NB4 (cell line): ENCODE data around the gene ZBTB4.

Source experiments
- DNase-seq: peaks from one replicate; pipeline ENCODE4 v3.0.0; 2010; ENCODE audit warnings: low read depth
- H3K4me3 ChIP-seq: one replicate; pipeline ENCODE4 v1.5.1; 2011; ENCODE audit warnings: mild to moderate bottlenecking, low read depth, low read length, moderate library complexity
- CTCF ChIP-seq: IDR thresholded peaks from one replicate; pipeline ENCODE4 v1.5.1; 2012; ENCODE audit warnings: low read depth, low read length
- MYC ChIP-seq: IDR thresholded peaks from 2 replicates; pipeline ENCODE4 v1.6.1; 2011; ENCODE audit warnings: low read depth, low read length
- POLR2A ChIP-seq: IDR thresholded peaks from 2 replicates; pipeline ENCODE4 v1.6.1; 2011; ENCODE audit warnings: mild to moderate bottlenecking; ENCODE audit not compliant: insufficient read length; ENCODE audit errors: extremely low read depth
- TF ChIP-seq, protein P1 (sequence below): IDR thresholded peaks from 2 replicates; pipeline ENCODE4 v1.6.1; 2011; ENCODE audit warnings: low read depth, low read length

Gene ZBTB4

GRCh38 chr17:7418472-7419152, 60.8 kb downstream of the ZBTB4 start:
- DNase-seq: no peak
- no peak overlapping the region for H3K4me3 ChIP-seq
- no peak for TF ChIP-seq POLR2A
- TF ChIP-seq MYC: no peak
- TF ChIP-seq, protein P1, sequence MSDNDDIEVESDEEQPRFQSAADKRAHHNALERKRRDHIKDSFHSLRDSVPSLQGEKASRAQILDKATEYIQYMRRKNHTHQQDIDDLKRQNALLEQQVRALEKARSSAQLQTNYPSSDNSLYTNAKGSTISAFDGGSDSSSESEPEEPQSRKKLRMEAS: no peak
- no peak for TF ChIP-seq CTCF

GRCh38 chr17:7417056-7417655, 62.3 kb downstream of the ZBTB4 start:
- no peak overlapping the region for H3K4me3 ChIP-seq
- no peak for DNase-seq
- TF ChIP-seq POLR2A: no peak
- TF ChIP-seq, protein P1: no peak

- TF ChIP-seq, protein P1: no peak
- no peak for TF ChIP-seq MYC
- no peak for TF ChIP-seq POLR2A
- TF ChIP-seq CTCF: no peak
- H3K4me3 ChIP-seq: no peak overlapping the region
- DNase-seq: no peak
These were observed 63.1 kb downstream of the ZBTB4 start for GRCh38 chr17:7416323-7416722.

DNA sequence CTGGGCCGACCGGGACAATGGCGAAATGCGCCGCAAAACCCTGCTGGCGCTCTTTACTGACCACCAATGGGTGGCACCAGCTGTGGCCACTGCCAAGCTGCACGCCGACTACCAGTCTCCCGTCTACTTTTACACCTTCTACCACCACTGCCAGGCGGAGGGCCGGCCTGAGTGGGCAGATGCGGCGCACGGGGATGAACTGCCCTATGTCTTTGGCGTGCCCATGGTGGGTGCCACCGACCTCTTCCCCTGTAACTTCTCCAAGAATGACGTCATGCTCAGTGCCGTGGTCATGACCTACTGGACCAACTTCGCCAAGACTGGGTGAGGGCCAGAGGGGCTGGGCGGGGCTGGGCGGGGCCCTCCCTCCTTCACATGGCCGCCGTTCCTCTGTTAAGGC, 63.6 kb downstream of the ZBTB4 start:
- no peak for DNase-seq
- TF ChIP-seq POLR2A (no peak), MYC (no peak), CTCF (no peak)
- TF ChIP-seq, protein P1: no peak

GRCh38 chr17:7414837-7415236, 64.6 kb downstream of the ZBTB4 start:
- no peak for DNase-seq
- H3K4me3 ChIP-seq: no peak overlapping the region
- TF ChIP-seq, protein P1: no peak
- no peak for TF ChIP-seq POLR2A
- TF ChIP-seq CTCF: no peak
- no peak for TF ChIP-seq MYC

More for the DNA sequence above, 63.6 kb downstream of the ZBTB4 start:
- H3K4me3 ChIP-seq: no peak overlapping the region

DNA sequence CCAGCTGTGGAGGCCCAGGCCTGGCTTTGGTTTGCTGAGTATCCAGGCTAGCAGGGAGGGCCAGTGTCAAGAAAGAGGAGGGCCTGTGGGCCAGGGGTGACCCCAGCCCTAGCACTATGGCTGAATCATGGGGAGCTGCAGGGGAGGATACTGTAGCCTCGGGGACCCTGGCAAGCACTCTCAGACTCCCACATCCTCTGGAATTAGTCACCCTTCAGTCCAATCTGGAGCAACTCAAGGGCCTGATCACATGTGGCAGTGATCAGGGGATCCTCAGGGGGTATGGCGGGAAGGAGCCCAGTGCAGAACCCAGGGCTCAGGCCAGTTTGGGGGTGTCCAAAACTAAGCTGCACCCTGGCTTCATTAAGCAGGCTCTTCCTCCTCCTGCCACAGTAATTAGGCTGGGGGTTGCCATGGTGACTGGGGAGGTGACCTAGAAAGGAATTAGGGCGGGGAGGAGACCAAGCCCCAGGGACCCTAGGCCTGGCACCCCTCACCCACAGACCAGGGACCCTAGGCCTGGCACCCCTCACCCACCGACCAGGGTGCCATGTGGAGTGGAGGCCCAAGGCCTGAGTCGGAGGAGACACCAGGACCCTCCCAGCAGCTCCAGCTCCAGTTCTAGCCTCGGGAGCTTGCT, 66.0 kb downstream of the ZBTB4 start:
- DNase-seq: no peak
- no peak for TF ChIP-seq MYC
- TF ChIP-seq CTCF: no peak
- TF ChIP-seq POLR2A: no peak
- TF ChIP-seq, protein P1: no peak
- no peak overlapping the region for H3K4me3 ChIP-seq
